ENCODE data around the gene DMRTC1B. TPM values are rescaled to one million over a fixed set of nuclear protein-coding genes. Genes with fewer than 3 reads are reported as not detected.
"Not testable (repeated sequence)": the region's sequence is repeated elsewhere in the genome, so short reads cannot be mapped to it uniquely, and the experiment has no call there.

Gene DMRTC1B
- total RNA-seq, 2 experiments from 2014 or later = not detected

GRCh38 chrX:72837532-72837931 is 60.8 kb downstream of the DMRTC1B start:
- BruUV-seq (replicated peaks); intact Hi-C loops (cut with micrococcal nuclease; ENCODE audit: unreplicated experiment); H2AFZ ChIP-seq (ENCODE audit: low read length); H4K20me1 ChIP-seq (ENCODE audit: insufficient read depth, low read length); CTCF ChIA-PET (ENCODE audit: unreplicated experiment); POLR2A ChIA-PET; H3K4me3 ChIP-seq (ENCODE audit: low read depth, low read length, poor library complexity, severe bottlenecking); H3K79me2 ChIP-seq (ENCODE audit: insufficient read depth, low read depth, low read length); DNase-seq (ENCODE audit: low spot score); H3K4me1 ChIP-seq (ENCODE audit: insufficient read depth, low read length, poor library complexity, severe bottlenecking); H3K9me2 ChIP-seq (ENCODE audit: insufficient read depth, low read length); H3K27ac ChIP-seq (ENCODE audit: low read depth, low read length, poor library complexity, severe bottlenecking); H3K36me3 ChIP-seq (ENCODE audit: insufficient read depth, low read length); H3K4me2 ChIP-seq (ENCODE audit: low read length); H3K9me3 ChIP-seq (ENCODE audit: low read length): not testable (repeated sequence)

DNA sequence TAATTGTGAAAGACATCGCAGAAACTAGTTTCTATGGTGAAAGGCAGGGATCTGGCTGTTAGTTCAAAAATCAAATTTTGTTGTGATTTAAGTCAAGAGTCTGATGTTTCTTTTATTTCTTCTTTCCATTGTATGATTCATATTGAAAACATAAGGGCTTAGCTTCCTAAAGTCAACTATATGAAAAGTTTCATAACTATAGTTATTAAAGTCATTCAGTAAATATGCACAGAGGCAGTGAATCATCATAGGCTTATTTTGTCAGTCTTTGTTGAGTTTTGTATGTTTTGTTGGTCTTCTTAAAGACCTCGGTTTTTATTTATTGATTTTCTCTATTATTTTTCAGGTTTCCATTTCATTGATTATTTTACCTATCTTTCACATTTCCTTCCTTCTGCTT is 106.2 kb downstream of the DMRTC1B start:
- CTCF ChIA-PET (ENCODE audit: unreplicated experiment); H3K9me2 ChIP-seq (ENCODE audit: insufficient read depth, low read length); H3K79me2 ChIP-seq (ENCODE audit: insufficient read depth, low read depth, low read length); BruUV-seq (replicated peaks); H3K4me1 ChIP-seq (ENCODE audit: insufficient read depth, low read length, poor library complexity, severe bottlenecking); intact Hi-C loops (cut with micrococcal nuclease; ENCODE audit: unreplicated experiment); POLR2A ChIA-PET; H3K4me3 ChIP-seq (ENCODE audit: low read depth, low read length, poor library complexity, severe bottlenecking); H3K36me3 ChIP-seq (ENCODE audit: insufficient read depth, low read length); H2AFZ ChIP-seq (ENCODE audit: low read length); H3K27ac ChIP-seq (ENCODE audit: low read depth, low read length, poor library complexity, severe bottlenecking); H3K4me2 ChIP-seq (ENCODE audit: low read length); DNase-seq (ENCODE audit: low spot score); H4K20me1 ChIP-seq (ENCODE audit: insufficient read depth, low read length); H3K9me3 ChIP-seq (ENCODE audit: low read length): not testable (repeated sequence)

DNA sequence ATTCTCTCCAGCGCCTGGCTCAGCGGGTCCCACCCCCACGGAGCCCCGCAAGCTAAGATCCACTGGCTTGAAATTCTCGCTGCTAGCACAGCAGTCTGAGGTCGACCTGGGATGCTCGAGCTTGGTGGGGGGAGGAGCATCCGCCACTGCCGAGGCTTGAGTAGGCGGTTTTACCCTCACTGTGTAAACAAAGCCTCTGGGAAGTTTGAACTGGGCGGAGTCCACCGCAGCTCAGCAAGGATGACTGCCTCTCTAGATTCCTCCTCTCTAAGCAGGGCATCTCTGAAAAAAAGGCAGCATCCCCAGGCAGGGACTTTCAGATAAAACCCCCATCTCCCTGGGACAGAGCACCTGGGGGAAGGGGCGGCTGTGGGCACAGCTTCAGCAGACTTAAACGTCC is 113.0 kb downstream of the DMRTC1B start:
- H3K4me3 ChIP-seq (ENCODE audit: low read depth, low read length, poor library complexity, severe bottlenecking); H3K9me2 ChIP-seq (ENCODE audit: insufficient read depth, low read length); CTCF ChIA-PET (ENCODE audit: unreplicated experiment); H3K4me2 ChIP-seq (ENCODE audit: low read length); H3K79me2 ChIP-seq (ENCODE audit: insufficient read depth, low read depth, low read length); BruUV-seq (replicated peaks); H4K20me1 ChIP-seq (ENCODE audit: insufficient read depth, low read length); H3K9me3 ChIP-seq (ENCODE audit: low read length); H3K27ac ChIP-seq (ENCODE audit: low read depth, low read length, poor library complexity, severe bottlenecking); H3K36me3 ChIP-seq (ENCODE audit: insufficient read depth, low read length); H2AFZ ChIP-seq (ENCODE audit: low read length); DNase-seq (ENCODE audit: low spot score); intact Hi-C loops (cut with micrococcal nuclease; ENCODE audit: unreplicated experiment); H3K4me1 ChIP-seq (ENCODE audit: insufficient read depth, low read length, poor library complexity, severe bottlenecking); POLR2A ChIA-PET: not testable (repeated sequence)

Small RNA genes within 50 kb of the gene (small RNA-seq; reads per million reads assigned to genes)
- not detected for gene RNU1-112P

Other genes with a start within 250 kb of the DMRTC1B start
- gene HDAC8, start 204.0 kb upstream of the DMRTC1B start, total RNA-seq (2014; rRNA removed; shearing (Covaris generic)) = 29.9 and 32.5 TPM in 2 replicates
- 35.7 and 40.0 TPM in 2 replicates for gene HDAC8, start 204.0 kb upstream of the DMRTC1B start, total RNA-seq (2022)
- 0.09 TPM in 1 of 2 replicates, not detected in the other for gene PHKA1, start 62.6 kb upstream of the DMRTC1B start, total RNA-seq (2014; rRNA removed; shearing (Covaris generic))
- gene PHKA1, start 62.6 kb upstream of the DMRTC1B start, total RNA-seq (2022) = not detected in 2 replicates
- not detected in 2 replicates for gene FAM236B, start 5.8 kb downstream of the DMRTC1B start, total RNA-seq (2014; rRNA removed; shearing (Covaris generic))
- gene FAM236B, start 5.8 kb downstream of the DMRTC1B start, total RNA-seq (2022) = not detected in 2 replicates
- gene FAM236D, start 31.3 kb downstream of the DMRTC1B start, total RNA-seq (2014; rRNA removed; shearing (Covaris generic)) = not detected in 2 replicates
- not detected in 2 replicates for gene FAM236D, start 31.3 kb downstream of the DMRTC1B start, total RNA-seq (2022)
- gene FAM236C, start 135.7 kb downstream of the DMRTC1B start, total RNA-seq (2014; rRNA removed; shearing (Covaris generic)) = not detected in 2 replicates
- gene FAM236C, start 135.7 kb downstream of the DMRTC1B start, total RNA-seq (2022) = not detected in 2 replicates
- gene FAM236A, start 161.3 kb downstream of the DMRTC1B start, total RNA-seq (2014; rRNA removed; shearing (Covaris generic)) = not detected in 2 replicates
- gene FAM236A, start 161.3 kb downstream of the DMRTC1B start, total RNA-seq (2022) = not detected in 2 replicates
- not detected in 2 replicates for gene DMRTC1, start 166.9 kb downstream of the DMRTC1B start, total RNA-seq (2014; rRNA removed; shearing (Covaris generic))
- gene DMRTC1, start 166.9 kb downstream of the DMRTC1B start, total RNA-seq (2022) = not detected in 2 replicates
- gene PABPC1L2B, start 226.0 kb downstream of the DMRTC1B start, total RNA-seq (2014; rRNA removed; shearing (Covaris generic)) = not detected in 2 replicates
- gene PABPC1L2B, start 226.0 kb downstream of the DMRTC1B start, total RNA-seq (2022) = not detected in 2 replicates

All from OCI-LY7 (cell line).